Small intestine (tissue), 7 donors: ENCODE measurements around the gene PPIP5K2. TPM values are rescaled to one million over a fixed set of nuclear protein-coding genes. Genes with fewer than 3 reads are reported as not detected.
"Not testable (repeated sequence)": the region's sequence is repeated elsewhere in the genome, so short reads cannot be mapped to it uniquely, and the experiment has no call there.

Source experiments
- DNase-seq, 2 donors: peaks; one replicate each; pipeline versions ENCODE4 v3.0.0 to v3.0.0-alpha.2; 2013
- FAIRE-seq: peaks from 2 replicates; lab custom pipeline; 2012; peaks lifted over from hg19 to GRCh38; lab: Jason Lieb, UNC
- H3K27ac ChIP-seq, 3 donors: one replicate each; pipeline ENCODE4 v1.5.1; 2013; ENCODE audit warnings: low read length in 2 of 3, mild to moderate bottlenecking in 2 of 3, control low read depth in 1 of 3, inconsistent platforms in 1 of 3, low read depth in 1 of 3, moderate library complexity in 1 of 3
- H3K27me3 ChIP-seq, 3 donors: one replicate each; pipeline ENCODE4 v1.6.1; 2013; ENCODE audit warnings: low read length in 3 of 3, inconsistent platforms in 1 of 3; ENCODE audit not compliant: control insufficient read depth in 3 of 3, insufficient read depth in 3 of 3
- H3K36me3 ChIP-seq, 3 donors: one replicate each; pipeline ENCODE4 v1.6.1; 2013; ENCODE audit warnings: low read length in 3 of 3, inconsistent platforms in 1 of 3, low read depth in 1 of 3, mild to moderate bottlenecking in 1 of 3, moderate library complexity in 1 of 3; ENCODE audit not compliant: control insufficient read depth in 3 of 3, insufficient read depth in 2 of 3
- H3K4me1 ChIP-seq, 3 donors: one replicate each; pipeline ENCODE4 v1.6.1; 2013; ENCODE audit warnings: low read length in 2 of 3, inconsistent platforms in 1 of 3, low read depth in 1 of 3, mild to moderate bottlenecking in 1 of 3, moderate library complexity in 1 of 3; ENCODE audit not compliant: control insufficient read depth in 3 of 3, insufficient read depth in 2 of 3
- H3K4me3 ChIP-seq, 3 donors: one replicate each; pipeline ENCODE4 v1.5.1; 2013; ENCODE audit warnings: low read length in 3 of 3, control low read depth in 1 of 3, inconsistent platforms in 1 of 3, low read depth in 1 of 3, mild to moderate bottlenecking in 1 of 3, moderate library complexity in 1 of 3
- H3K9me3 ChIP-seq, 2 donors: one replicate each; pipeline ENCODE4 v1.6.1; 2013; ENCODE audit warnings: low read depth in 1 of 2, low read length in 1 of 2; ENCODE audit not compliant: control insufficient read depth in 2 of 2, insufficient read depth in 1 of 2
- WGBS, 3 donors: extraction: QIAGEN DNeasy Blood & Tissue Kit; methylation state at CpG; one replicate each; pipeline ENCODE4 v1.1.7; 2013; 5-methylcytosine and 5-hydroxymethylcytosine counted together
- polyA plus RNA-seq, 4 donors: library from polyadenylated mRNA; stranded (reverse) in 3 of 4; unstranded in 1 of 4; fragments of 200-250 nt in 3 of 4; fragments of 120-200 nt in 1 of 4; gene quantifications; one replicate each; pipeline versions ENCODE4 v1.2.1 to v1.2.3, GENCODE V29; 2013
- donor health status: healthy with polysubstance abuse.
- donor health status: control.
- donor health status: control.
- donor health status: Bipolar disorder and iron deficiency.
- donor health status: healthy.

Gene PPIP5K2
- polyA plus RNA-seq, 4 donors: 11.9 to 53.5 (median 16.1) TPM

- no peak for FAIRE-seq
- H3K36me3 ChIP-seq: peaks cover 0 to 10% (median 2%) of the 10 kb centered on the region in 3 donors
- H3K4me1 ChIP-seq: no peaks in the 10 kb centered on the region
- no peak overlapping the region for H3K4me3 ChIP-seq
- WGBS, 3 donors: 97 to 99% (median 97%) methylated on average over 1 of the region's 1 CpG
- no peak for DNase-seq
- H3K27ac ChIP-seq: no peak overlapping the region
- H3K27me3 ChIP-seq: no peaks in the 10 kb centered on the region
- H3K9me3 ChIP-seq: no peaks in the 10 kb centered on the region
Observed at GRCh38 chr5:103151156-103151555, 31.1 kb downstream of the PPIP5K2 start.

- no peak for FAIRE-seq
Observed at GRCh38 chr5:103166706-103167105, 46.6 kb downstream of the PPIP5K2 start.

GRCh38 chr5:103174147-103174546, 54.0 kb downstream of the PPIP5K2 start:
- Histone ChIP-seq H3K9me3 (no peaks in the 10 kb centered on the region), H3K4me1 (no peaks in the 10 kb centered on the region), H3K4me3 (no peak overlapping the region), H3K36me3 (peaks cover 0 to 3% (median 3%) of the 10 kb centered on the region in 3 donors), H3K27me3 (no peaks in the 10 kb centered on the region), H3K27ac (no peak overlapping the region)
- DNase-seq (peak in 1 of 2 donors; percentile 11), FAIRE-seq (no peak)
- WGBS, 3 donors: 94 to 97% (median 96%) methylated on average over 1 of the region's 1 CpG

More at GRCh38 chr5:103166706-103167105, 46.6 kb downstream of the PPIP5K2 start:
- no peaks in the 10 kb centered on the region for H3K9me3 ChIP-seq
- H3K27me3 ChIP-seq: no peaks in the 10 kb centered on the region
- no peaks in the 10 kb centered on the region for H3K4me1 ChIP-seq
- H3K4me3 ChIP-seq: no peak overlapping the region
- no peak overlapping the region for H3K27ac ChIP-seq
- H3K36me3 ChIP-seq: peaks cover 3 to 6% (median 4%) of the 10 kb centered on the region in 3 donors
- no peak for DNase-seq

GRCh38 chr5:103177543-103177942, 57.4 kb downstream of the PPIP5K2 start:
- Histone ChIP-seq H3K27ac (no peak overlapping the region), H3K4me3 (no peak overlapping the region), H3K9me3 (no peaks in the 10 kb centered on the region), H3K36me3 (peaks cover 0 to 12% (median 5%) of the 10 kb centered on the region in 3 donors), H3K4me1 (no peaks in the 10 kb centered on the region), H3K27me3 (no peaks in the 10 kb centered on the region)
- FAIRE-seq (no peak), DNase-seq (no peak)
- 63 to 76% (median 71%) methylated on average over 4 of the region's 4 CpGs for WGBS, 3 donors

- H3K4me1 ChIP-seq: no peaks in the 10 kb centered on the region
- DNase-seq: no peak
- H3K27me3 ChIP-seq: no peaks in the 10 kb centered on the region
- H3K36me3 ChIP-seq: peaks cover 0 to 14% (median 5%) of the 10 kb centered on the region in 3 donors
- no peak for FAIRE-seq
- WGBS, 3 donors: 97 to 100% (median 98%) methylated on average over 2 of the region's 2 CpGs
- H3K4me3 ChIP-seq: no peak overlapping the region
- H3K9me3 ChIP-seq: no peaks in the 10 kb centered on the region
- no peak overlapping the region for H3K27ac ChIP-seq
Observed at GRCh38 chr5:103178167-103178566, 58.1 kb downstream of the PPIP5K2 start.

- DNase-seq: no peak
- H3K4me1 ChIP-seq: no peaks in the 10 kb centered on the region
- H3K27me3 ChIP-seq: no peaks in the 10 kb centered on the region
- no peak overlapping the region for H3K4me3 ChIP-seq
- no peak overlapping the region for H3K27ac ChIP-seq
- peaks cover 2 to 8% (median 5%) of the 10 kb centered on the region in 3 donors for H3K36me3 ChIP-seq
- H3K9me3 ChIP-seq: no peaks in the 10 kb centered on the region
- 96 to 98% (median 97%) methylated on average over 8 of the region's 8 CpGs for whole genome bisulfite sequencing, 3 donors
- FAIRE-seq: no peak
Observed at GRCh38 chr5:103186152-103186551, 66.1 kb downstream of the PPIP5K2 start.

- Histone ChIP-seq H3K36me3 (peaks cover 0 to 5% (median 3%) of the 10 kb centered on the region in 3 donors), H3K4me1 (no peaks in the 10 kb centered on the region), H3K27me3 (no peaks in the 10 kb centered on the region), H3K9me3 (no peaks in the 10 kb centered on the region), H3K27ac (no peak overlapping the region), H3K4me3 (no peak overlapping the region)
- DNase-seq (no peak), FAIRE-seq (no peak)
- 87 to 100% (median 91%) methylated on average over 1 of the region's 1 CpG for WGBS, 3 donors
Observed at GRCh38 chr5:103188436-103188835, 68.3 kb downstream of the PPIP5K2 start.

GRCh38 chr5:103203226-103203625, 83.1 kb downstream of the PPIP5K2 start:
- FAIRE-seq (peak; percentile 36), DNase-seq (no peak)
- Histone ChIP-seq H3K36me3 (peaks cover 0 to 9% (median 6%) of the 10 kb centered on the region in 3 donors), H3K27ac (no peak overlapping the region), H3K9me3 (no peaks in the 10 kb centered on the region), H3K4me1 (no peaks in the 10 kb centered on the region), H3K4me3 (no peak overlapping the region), H3K27me3 (no peaks in the 10 kb centered on the region)

GRCh38 chr5:103204990-103205389, 84.9 kb downstream of the PPIP5K2 start:
- not testable (repeated sequence) for H3K36me3 ChIP-seq, H3K27me3 ChIP-seq, DNase-seq, H3K4me1 ChIP-seq, H3K4me3 ChIP-seq, FAIRE-seq, H3K9me3 ChIP-seq, H3K27ac ChIP-seq
- 92 to 100% (median 99%) methylated on average over 3 of the region's 3 CpGs for WGBS, 3 donors
